Measurements from ENCODE around the gene TRAF3IP3.

- TF ChIP-seq CTCF (conservative IDR thresholded peaks at IDR 0.05 in 1 of 2, IDR thresholded peaks at IDR 0.05 in 1 of 2; ENCODE audit: low read depth in 1 of 2, low read length in 2 of 2), result no peak
- TF ChIP-seq EZH2 (IDR thresholded peaks at IDR 0.05; ENCODE audit: low read length, missing control alignments), result no peak
Observed at GRCh38 chr1:209736490-209737117, 19.2 kb upstream of the TRAF3IP3 start.

All from fibroblast of lung (primary cell).